ENCODE results near the gene METTL9. TPM values are rescaled to one million over a fixed set of nuclear protein-coding genes. Genes with fewer than 3 reads are reported as not detected.
A peak's percentile ranks its signal among the peaks of the same experiment; 100 is the strongest.
"Not testable (repeated sequence)": the region's sequence is repeated elsewhere in the genome, so short reads cannot be mapped to it uniquely, and the experiment has no call there.

The METTL9 gene
- total RNA-seq, 1 donor from 2014 or later, result 43.7 TPM

DNA sequence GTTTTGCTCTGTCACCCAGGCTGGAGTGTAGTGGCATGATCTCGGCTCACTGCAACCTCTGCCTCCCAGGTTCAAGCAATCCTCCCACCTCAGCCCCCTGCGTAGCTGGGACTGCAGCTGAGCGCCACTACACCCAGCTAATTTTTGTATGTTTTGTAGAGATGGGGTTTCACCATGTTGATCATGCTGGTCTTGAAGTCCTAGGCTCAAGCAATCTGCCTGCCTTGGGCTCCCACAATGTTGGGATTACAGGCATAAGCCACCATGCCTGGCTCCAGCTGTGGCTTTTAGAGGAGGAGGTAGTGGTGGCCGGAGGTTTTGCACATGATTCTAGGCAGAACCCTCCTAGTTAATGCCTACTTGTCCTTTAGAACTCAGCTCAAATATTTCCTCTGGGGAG is 31.9 kb upstream of the METTL9 start:
- DNase-seq (ENCODE audit: missing footprints); ATAC-seq; intact Hi-C loops (cut with DNase I): not testable (repeated sequence)

DNA sequence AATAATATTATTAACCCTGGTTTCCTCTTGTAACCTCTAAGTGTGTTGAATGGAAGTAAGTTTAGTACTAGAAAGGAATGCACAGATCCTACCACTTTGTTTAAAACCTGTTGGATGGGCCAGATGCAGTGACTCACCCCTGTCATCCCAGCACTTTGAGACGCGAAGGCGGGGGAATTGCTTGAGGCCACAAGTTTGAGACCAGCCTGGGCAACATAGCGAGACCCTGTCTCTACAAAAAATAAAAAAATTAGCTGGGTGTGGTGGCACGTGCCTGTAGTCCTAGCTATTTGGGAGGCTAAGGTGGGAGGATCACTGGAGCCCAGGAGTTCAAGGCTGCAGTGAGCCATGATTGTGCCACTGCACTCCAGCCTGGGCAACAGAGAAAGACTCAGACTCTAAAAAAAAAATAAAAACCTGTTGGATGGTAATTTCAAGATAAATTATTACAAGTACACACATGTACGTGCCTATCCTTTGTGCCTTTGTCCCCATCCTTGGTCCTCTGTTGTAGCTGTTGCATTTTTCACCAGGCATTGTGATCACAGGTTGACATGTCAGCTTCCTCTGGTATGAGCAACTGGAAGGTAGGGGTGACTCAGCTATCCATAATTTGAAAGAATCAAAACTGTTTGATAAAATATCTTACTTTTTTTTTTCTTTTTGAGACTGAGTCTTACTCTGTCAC is 30.7 kb upstream of the METTL9 start:
- intact Hi-C loops (cut with DNase I), result no loop called here
- ATAC-seq (no peak), DNase-seq (ENCODE audit: missing footprints) (no peak)

DNA sequence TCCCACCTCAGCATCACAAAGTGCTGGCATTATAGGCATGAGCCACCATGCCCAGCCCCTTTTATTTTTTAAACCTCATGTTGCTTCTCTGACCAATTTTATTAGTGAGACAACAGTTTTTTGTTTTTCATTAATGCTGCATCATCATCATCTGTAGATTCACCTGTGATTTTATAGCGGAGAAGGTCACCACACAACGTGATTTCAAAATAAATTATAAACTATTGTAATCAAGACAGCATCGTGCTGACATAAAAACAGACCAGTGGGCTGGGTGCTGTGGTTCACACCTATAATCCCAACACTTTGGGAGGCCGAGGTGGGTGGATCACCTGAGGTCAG is 28.7 kb upstream of the METTL9 start:
- ATAC-seq, result no peak
- DNase-seq (ENCODE audit: missing footprints), result no peak
- intact Hi-C loops (cut with DNase I), result no loop called here

DNA sequence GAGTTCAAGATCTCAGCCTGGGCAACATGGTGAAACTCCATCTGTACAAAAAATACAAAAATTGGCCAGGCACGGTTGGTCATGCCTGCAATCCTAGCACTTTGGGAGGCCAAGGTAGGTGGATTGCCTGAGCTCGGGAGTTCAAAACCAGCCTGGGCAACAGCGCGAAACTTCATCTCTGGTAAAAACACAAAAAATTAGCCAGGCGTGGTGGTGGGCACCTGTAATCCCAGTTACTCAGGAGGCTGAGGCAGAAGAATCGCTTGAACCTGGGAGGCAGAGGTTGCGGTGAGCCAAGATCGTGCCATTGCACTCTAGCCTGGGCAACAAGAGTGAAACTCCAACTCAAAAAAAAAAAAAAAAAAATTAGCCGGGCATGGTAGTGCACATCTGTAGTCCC is 25.9 kb upstream of the METTL9 start:
- intact Hi-C loops (cut with DNase I); DNase-seq (ENCODE audit: missing footprints); ATAC-seq: not testable (repeated sequence)

DNA sequence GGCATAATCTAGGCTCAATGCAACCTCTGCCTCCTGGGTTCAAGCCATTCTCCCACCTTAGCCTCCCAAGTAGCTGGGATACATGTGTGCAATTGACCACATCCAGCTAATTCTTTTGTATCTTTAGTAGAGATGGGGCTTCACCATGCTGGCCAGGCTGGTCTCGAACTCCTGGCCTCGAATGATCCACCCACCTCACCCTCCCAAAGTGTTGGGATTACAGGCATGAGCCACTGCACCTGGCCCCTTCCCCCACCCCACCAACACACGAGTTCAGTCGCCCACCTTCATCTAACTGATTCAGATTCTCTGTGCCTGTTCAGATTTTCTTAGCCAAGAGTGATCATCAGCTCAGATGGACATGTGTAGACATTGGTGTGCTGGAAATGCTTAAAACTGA is 25.0 kb upstream of the METTL9 start:
- DNase-seq (ENCODE audit: missing footprints) (no peak), ATAC-seq (no peak)
- intact Hi-C loops (cut with DNase I), result no loop called here

DNA sequence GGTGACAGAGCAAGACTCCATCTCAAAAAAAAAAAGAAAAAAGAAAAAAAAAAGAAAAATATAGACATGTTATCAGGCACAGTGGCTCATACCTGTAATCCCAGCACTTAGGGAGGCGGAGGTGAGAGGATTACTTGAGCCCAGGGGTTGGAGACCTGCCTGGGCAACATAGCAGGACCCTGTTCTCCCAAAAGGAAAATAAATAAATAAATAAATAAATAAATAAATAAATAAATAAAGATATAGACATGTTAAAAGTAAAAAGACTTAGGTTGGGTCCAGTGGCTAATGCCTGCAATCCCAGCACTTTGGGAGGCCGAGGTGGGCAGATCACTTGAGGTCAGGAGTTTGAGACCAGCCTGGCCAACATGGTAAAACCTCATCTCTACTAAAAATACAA is 23.1 kb upstream of the METTL9 start:
- DNase-seq (ENCODE audit: missing footprints); ATAC-seq: not testable (repeated sequence)

DNA sequence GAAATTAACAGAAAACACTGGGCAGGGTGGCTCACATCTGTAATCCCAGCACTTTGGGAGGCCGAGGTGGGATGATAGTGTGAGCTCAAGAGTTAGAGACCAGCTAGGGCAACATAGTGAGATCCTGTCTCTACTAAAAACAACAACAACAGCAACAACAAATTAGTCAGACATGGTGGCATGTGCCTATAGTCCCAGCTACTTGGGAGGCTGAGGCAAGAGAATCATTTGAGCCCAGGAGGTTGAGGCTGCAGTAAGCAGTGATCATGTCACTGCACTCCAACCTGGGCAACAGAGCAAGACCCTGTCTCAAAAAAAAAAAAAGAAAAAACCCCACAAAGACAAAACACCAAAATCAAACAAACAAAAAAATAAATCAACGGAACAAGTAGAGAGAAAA is 21.9 kb upstream of the METTL9 start:
- intact Hi-C loops (cut with DNase I); ATAC-seq; DNase-seq (ENCODE audit: missing footprints): not testable (repeated sequence)

More for the DNA sequence above, 23.1 kb upstream of the METTL9 start:
- intact Hi-C loops (cut with DNase I), result not testable (repeated sequence)

DNA sequence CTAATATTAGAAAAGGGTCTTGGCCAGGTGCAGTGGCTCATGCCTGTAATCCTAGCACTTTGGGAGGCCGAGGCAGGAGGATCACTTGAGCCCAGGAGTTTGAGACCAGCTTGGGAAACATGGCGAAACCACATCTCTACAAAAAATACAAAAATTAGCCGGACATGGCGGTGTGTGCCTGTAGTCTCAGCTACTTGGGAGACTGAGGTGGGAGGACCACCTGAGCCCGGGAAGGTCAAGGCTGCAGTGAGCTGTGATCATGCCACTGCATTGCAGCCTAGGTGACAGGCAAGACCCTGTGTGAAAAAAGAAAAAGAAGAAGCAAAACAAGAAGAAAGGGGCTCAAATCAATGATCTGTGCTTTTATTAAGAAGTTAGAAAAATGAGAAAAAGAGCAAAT is 21.1 kb upstream of the METTL9 start:
- DNase-seq (ENCODE audit: missing footprints); intact Hi-C loops (cut with DNase I); ATAC-seq: not testable (repeated sequence)

DNA sequence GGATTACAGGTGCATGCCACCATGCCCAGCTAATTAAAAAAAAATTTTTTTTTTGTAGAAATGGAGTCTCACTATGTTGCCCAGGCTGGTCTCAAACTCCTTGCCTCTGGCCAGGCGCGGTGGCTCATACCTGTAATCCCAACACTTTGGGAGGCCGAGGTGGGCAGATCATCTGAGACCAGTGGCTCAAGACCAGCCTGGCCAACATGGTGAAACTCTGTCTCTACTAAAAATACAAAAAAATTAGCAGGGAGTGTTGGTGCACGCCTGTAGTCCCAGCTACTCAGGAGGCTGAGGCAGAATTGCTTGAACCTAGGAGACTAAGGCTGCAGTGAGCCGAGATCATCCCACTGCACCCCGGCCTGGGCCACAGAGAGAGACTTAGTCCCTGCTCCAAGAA is 19.2 kb upstream of the METTL9 start:
- DNase-seq (ENCODE audit: missing footprints), result not testable (repeated sequence)

DNA sequence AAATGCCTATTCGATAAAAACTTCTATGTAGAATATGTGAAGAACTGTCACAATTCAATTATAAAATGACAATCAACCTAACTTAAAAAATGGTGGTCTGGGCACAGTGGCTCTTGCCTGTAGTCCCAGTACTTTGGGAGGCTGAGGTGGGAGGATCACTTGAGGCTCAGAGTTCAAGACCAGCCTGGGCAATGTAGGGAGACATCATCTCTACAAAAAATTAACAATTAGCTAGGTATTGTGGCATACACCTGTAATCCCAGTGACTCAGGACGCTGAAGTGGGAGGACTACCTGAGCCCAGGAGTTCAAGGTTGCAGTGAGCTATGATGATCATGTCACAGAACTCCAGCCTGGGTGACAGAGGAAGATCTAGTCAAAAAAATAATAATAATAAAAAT is 18.6 kb upstream of the METTL9 start:
- intact Hi-C loops (cut with DNase I), result no loop called here
- no peak for ATAC-seq
- no peak for DNase-seq (ENCODE audit: missing footprints)

More for the DNA sequence above, 19.2 kb upstream of the METTL9 start:
- intact Hi-C loops (cut with DNase I); ATAC-seq: not testable (repeated sequence)

DNA sequence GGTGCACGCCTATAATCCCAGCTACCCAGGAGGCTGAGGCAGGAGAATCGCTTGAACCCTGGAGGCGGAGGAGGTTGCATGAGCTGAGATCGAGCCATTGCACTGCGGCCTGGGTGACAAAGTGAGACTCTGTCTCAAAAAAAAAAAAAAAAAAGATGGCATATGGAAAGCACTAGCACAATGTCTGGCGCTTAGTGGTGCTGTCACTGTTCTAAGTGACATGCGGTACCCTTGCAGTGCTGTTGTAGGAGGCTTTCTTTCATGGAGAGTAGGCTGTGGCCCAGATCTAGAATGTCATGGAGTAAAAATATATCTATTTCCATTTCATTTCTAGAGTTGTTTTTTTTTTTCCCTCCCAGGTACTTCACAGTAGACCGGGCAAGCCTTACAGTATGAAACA is 14.6 kb upstream of the METTL9 start:
- DNase-seq (ENCODE audit: missing footprints) (no peak), ATAC-seq (no peak)
- intact Hi-C loops (cut with DNase I), result loop anchor here (1.0 to 2.0 kb wide), 2 partner anchors 56 to 123 kb away; no protein-coding TSS in a partner anchor

DNA sequence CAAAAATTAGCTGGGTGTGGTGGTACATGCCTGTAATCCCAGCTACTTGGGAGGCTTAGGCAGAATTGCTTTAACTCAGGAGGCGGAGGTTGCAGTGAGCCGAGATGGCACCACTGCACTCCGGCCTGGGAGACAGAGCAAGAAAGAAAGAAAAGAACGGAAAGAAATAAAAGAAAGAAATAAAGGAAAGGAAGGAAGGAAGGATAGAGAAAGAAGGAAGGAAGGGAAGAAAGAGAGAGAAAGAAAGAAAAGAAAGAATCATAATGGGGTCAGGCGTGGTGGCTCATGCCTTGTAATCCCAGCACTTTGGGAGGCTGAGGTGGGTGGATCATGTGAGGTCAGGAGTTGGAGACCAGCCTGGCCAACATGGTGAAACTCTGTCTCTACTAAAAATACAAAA is 10.8 kb upstream of the METTL9 start:
- DNase-seq (ENCODE audit: missing footprints); intact Hi-C loops (cut with DNase I); ATAC-seq: not testable (repeated sequence)

DNA sequence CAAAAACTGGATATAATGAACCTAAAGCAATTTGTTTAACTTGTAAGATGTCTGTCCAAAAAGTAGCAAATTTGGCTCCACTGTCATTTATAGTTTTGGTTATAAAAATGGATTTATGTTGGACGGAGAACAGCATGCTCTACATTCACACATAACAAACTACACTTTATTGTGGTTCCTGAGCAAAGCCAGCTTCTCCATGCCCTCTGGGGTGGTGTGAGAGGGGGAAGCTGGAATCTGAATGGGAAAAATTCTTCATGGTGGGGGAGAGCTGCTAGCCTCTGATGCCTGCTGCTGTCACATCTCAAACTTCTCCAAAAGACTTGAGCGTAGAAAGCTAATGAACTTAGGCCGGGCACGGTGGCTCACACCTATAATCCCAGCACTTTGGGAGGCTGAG is 9.8 kb upstream of the METTL9 start:
- intact Hi-C loops (cut with DNase I), result no loop called here
- ATAC-seq (no peak), DNase-seq (ENCODE audit: missing footprints) (no peak)

DNA sequence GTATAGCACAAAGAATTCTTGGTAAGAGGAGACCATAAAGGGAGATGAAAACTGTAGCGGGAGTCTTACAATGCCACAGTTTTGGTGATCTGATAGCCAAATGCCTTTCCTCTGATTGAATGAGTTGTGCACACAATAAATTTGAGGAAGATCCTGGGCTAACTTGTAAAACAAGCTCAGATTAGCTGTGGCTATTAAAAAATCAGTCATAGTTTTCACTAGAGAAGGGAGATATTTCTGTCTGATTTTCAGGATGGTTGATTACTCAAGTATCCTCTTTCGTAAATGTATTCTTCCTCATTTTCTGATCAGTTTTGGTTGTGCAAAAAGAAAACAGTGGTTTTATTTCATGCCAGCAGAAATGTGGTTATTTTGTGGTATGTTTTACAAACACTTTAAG is 9.1 kb upstream of the METTL9 start:
- no peak for ATAC-seq
- DNase-seq (ENCODE audit: missing footprints), result no peak
- intact Hi-C loops (cut with DNase I), result no loop called here

DNA sequence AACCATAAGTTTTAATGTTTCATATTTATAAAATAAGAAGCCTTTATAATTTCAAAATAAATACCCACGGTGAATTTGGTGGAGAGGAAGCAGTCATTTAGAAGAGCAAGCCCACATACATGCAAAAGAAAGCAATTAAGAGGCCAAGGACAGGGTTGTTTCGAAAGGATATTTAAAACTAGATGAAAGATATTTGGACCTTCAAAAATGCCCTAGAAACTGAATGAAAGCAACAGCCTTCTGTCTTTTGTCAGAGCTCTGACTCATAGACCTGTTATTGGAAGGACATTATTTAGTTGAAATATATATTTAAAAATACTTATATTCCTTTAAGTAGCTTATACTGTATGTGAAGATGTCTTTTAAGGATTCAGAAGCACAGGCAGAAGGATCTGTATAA is 8.6 kb upstream of the METTL9 start:
- intact Hi-C loops (cut with DNase I), result no loop called here
- ATAC-seq (no peak), DNase-seq (ENCODE audit: missing footprints) (no peak)

DNA sequence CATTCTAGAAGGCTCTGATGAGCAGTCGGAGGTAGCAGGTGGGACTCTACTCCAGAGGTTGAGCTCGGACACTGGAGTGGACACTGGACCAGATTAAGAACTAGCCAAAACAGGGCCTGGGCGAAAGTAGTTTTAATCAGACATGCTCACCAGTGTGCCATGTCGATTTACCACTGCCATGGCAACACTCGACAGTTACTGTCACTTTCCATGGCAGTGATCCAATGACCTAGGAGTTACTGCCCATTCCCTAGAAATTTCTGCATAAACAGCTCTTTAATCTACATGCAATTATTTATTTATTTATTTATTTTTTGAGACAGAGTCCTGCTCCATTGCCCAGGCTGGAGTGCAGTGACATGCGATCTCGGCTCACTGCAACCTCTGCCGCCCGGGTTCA is 7.2 kb upstream of the METTL9 start:
- intact Hi-C loops (cut with DNase I), result no loop called here
- DNase-seq (ENCODE audit: missing footprints) (no peak), ATAC-seq (no peak)

DNA sequence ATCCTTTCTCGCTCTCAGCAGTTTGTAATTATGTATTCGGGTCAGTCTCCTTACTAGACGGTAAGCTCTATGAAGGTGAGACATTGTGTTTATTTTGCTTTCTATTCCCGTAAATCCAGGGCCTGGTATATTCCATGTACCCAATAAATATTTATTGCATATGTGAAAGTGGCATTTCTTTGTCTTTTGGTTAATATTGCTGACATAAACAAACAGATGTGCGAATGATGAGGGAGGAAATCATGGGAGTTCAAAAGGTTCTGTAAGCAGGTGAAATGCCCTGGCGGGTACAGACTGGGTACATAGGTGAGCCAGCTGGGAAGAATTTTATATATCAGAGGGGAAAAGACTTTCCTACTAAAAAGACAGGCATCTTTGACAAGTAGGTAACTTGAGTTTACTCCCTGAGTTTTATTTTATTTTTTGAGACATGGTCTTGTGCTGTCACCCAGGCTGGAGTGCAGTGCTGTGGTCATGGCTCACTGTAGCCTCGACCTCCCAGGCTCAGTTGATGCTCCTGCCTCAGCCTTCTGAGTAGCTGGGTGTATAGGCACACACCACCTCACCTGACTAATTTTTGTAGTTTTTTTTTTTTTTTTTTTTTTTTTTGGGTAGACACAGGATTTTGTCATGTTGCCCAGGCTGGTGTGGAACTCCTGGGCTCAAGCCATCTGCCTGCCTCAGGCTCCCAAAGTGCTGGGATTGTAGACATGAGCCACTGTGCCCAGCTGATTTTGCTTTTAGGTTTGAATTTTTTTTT is 5.7 kb upstream of the METTL9 start:
- no peak for DNase-seq (ENCODE audit: missing footprints)
- ATAC-seq, result no peak
- intact Hi-C loops (cut with DNase I), result no loop called here

DNA sequence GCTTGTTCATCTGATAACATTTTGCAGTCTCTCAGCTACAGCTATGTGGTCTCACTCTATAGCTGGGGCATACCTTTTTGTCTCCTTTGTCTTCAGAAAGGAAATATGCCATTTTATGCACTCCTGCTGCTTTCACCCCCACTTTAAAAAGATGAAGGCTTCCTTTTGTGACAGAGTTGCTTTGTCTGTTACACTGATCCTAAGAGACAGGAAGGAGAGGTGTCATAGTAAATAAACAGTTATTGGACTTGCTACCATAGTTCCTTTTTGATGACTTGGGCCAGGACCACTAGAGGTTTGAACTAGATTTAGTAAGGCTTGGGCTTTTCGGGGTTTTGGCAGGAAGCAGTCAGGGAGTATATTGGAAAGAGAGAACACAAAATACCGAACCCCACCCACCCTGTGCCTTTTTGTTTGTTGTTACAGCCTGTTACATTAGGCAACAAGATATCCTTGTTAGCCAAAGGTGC is 1.8 kb upstream of the METTL9 start:
- intact Hi-C loops (cut with DNase I), result no loop called here
- DNase-seq (ENCODE audit: missing footprints), result no peak
- ATAC-seq, result no peak

DNA sequence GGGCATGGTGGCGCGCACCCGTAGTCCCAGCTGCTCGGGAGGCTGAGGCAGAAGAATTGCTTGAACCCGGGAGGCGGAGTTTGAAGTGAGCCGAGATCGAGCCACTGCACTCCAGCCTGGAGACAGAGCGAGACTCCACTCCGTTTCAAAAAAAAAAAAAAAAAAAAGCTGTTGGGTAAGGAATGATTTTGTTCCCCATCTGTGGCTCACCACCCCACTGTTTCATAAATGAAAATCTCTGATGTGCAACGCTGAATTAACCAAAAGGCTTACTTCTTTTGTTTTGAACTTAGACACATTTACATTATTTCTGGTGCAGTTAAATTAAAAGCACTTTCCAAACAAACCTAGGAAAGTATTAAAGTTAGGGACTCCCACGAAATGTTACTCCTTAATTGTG is 1.2 kb upstream of the METTL9 start:
- ATAC-seq (no peak), DNase-seq (ENCODE audit: missing footprints) (no peak)
- intact Hi-C loops (cut with DNase I), result no loop called here

DNA sequence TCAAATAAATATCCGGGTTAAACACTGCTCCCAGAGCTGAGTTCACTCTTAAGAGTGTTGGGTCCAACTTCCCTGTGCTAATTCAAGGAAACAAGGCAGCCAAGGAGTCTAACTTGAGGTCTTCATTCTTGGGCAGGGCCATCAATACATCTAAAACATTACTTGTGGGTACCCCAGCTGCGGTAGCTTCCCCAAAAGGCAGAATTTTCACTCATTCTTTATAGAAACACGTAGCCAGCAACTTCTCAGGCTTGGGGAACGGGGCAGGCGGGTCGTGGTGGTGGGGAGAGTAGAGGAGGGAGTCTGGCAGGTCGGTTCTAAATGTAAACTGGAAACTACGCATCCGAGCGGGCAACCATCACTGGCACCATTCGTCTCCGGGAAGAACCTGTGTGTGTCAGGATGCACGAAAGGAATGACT is 666 bp upstream of the METTL9 start:
- DNase-seq (ENCODE audit: missing footprints), result no peak
- intact Hi-C loops (cut with DNase I), result no loop called here
- peak; percentile 0 for ATAC-seq
